Retinal pigment epithelial cell (primary cell): ENCODE measurements around the gene GFAP.

ENCODE experiments used
- DNase-seq: peaks from one replicate; pipeline ENCODE4 v3.0.0-alpha.2; 2010; ENCODE audit warnings: low read depth
- H3K4me3 ChIP-seq: 2 replicates; pipeline ENCODE4 v1.5.1; 2011; ENCODE audit warnings: mild to moderate bottlenecking, low read length, control low read depth, moderate library complexity
- TF ChIP-seq, protein P1 (sequence below): conservative IDR thresholded peaks from 2 replicates; pipeline ENCODE4 v1.5.1; 2011; ENCODE audit warnings: low read depth, low read length, control low read depth, inconsistent platforms

Gene GFAP

DNA sequence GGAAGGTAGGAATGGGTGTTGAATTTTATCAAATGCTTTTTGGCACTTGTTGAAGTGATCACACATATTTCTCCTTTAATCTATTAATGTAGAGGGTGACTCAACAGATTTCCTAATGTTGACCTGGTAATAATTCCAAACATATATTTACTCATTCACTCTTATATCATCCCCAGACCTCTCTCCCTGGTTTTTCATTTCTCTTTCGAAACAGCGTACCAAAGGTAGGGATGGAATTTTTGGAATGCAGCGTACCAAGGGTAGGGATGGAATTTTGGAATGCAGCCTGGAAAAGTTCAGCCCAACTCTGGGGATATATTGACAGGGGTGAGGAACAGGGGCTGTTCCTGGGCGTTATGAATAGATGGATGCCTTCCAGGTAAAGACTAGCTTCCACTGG is 25.0 kb upstream of the GFAP start:
- H3K4me3 ChIP-seq = peak overlapping the region; percentile 7
- TF ChIP-seq, protein P1, sequence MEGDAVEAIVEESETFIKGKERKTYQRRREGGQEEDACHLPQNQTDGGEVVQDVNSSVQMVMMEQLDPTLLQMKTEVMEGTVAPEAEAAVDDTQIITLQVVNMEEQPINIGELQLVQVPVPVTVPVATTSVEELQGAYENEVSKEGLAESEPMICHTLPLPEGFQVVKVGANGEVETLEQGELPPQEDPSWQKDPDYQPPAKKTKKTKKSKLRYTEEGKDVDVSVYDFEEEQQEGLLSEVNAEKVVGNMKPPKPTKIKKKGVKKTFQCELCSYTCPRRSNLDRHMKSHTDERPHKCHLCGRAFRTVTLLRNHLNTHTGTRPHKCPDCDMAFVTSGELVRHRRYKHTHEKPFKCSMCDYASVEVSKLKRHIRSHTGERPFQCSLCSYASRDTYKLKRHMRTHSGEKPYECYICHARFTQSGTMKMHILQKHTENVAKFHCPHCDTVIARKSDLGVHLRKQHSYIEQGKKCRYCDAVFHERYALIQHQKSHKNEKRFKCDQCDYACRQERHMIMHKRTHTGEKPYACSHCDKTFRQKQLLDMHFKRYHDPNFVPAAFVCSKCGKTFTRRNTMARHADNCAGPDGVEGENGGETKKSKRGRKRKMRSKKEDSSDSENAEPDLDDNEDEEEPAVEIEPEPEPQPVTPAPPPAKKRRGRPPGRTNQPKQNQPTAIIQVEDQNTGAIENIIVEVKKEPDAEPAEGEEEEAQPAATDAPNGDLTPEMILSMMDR = no peak
- DNase-seq = no peak

DNA sequence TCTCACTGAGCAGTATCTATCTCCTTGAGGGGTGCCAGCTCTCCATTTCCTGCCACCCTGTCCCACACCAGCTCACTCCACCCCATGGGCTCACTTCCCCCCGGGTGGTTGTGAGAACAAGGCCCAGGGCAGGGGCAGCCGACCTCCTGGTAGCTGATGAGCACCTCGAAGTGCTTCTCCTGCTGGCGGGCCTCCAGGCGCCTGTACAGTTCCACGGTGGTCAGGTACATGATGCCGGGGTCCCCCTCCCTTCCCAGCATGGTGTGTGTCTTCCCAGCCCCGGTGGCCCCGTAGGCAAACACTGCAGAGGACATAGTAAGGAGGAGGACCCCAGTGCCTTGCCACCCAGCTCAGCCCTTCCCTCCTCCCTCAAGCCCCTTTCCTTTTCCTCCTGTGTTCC is 19.8 kb upstream of the GFAP start:
- TF ChIP-seq, protein P1 = no peak
- no peak for DNase-seq
- H3K4me3 ChIP-seq = no peak overlapping the region

DNA sequence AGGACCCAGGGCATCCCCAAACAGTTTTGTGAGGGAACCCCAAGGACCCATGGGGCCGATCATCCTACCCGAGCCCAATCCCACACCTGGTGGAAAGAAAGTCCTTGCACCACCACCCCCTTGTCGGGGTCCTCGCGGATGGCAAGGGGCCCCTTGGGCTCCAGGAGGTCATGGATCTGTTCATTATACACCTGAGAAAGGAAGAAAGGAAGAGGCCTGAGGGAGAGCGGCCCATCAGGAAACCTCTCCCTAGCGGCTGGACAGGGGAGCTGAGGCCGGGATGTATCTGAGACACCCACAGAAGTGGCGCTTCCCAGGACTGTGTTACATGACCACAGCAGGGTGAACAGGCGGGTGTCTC is 19.4 kb upstream of the GFAP start:
- no peak for DNase-seq
- H3K4me3 ChIP-seq = no peak overlapping the region

DNA sequence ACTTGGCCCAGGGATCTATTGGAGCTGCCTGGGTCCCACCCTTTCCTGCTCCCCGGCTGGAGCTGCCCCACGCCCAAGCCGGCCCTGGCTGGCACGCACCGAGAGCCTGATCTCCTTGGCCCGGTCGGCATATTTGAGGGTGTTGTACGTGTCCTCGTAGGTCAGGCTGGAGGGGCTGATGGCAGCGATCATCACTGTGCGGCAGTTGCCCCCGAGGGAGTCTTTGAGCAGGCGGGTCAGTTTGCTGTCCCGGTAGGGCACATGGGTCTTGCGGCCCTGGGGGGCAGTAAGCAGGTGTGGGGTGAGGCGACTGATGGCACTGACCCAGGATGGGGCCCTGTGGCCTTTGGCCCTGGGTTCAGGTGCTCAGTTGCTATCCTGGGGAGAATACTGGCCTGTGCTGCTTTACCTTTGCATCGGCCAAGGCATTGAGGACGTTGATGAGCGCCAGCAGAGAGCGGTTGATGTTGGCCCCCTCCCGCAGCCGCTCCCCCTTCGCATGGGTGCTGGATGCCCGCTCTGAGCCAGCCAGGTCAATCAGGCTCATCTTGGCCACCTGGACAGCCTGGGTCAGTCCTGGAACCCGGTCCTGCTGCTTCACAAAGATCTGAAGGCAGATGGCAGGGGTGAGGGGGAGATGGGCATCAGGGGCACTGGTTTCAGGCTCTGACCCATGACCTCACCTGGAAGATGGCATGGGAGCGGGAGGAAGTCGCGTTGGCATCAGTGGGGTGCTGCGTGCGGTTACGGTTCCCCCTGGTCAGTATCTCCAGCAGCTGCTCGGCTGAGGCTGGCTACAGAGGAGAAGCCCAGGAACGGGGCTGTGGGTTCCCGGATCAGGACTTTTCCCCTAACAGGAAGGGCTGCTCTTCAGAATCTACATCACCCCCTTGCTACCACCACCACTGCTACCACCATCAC is 18.8 kb upstream of the GFAP start:
- no peak for DNase-seq
- TF ChIP-seq, protein P1 = no peak
- H3K4me3 ChIP-seq = no peak overlapping the region

More for the DNA sequence above, 19.4 kb upstream of the GFAP start:
- TF ChIP-seq, protein P1 = no peak

DNA sequence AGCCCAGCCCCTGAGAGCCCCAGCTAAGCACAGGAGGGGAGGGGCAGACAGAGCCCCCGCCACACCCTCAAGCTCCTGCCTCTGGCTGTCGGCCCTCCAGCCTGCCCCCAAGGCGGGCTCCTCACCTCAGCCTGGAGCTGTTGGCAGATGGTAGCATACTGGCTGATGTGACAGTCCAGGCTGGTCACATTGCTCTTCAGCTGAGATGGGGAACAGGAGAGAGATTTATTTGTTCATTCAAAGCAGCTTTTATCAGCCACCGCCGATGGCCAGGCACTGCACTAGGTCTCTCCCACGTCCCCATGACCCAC is 17.4 kb upstream of the GFAP start:
- H3K4me3 ChIP-seq = no peak overlapping the region
- TF ChIP-seq, protein P1 = no peak

DNA sequence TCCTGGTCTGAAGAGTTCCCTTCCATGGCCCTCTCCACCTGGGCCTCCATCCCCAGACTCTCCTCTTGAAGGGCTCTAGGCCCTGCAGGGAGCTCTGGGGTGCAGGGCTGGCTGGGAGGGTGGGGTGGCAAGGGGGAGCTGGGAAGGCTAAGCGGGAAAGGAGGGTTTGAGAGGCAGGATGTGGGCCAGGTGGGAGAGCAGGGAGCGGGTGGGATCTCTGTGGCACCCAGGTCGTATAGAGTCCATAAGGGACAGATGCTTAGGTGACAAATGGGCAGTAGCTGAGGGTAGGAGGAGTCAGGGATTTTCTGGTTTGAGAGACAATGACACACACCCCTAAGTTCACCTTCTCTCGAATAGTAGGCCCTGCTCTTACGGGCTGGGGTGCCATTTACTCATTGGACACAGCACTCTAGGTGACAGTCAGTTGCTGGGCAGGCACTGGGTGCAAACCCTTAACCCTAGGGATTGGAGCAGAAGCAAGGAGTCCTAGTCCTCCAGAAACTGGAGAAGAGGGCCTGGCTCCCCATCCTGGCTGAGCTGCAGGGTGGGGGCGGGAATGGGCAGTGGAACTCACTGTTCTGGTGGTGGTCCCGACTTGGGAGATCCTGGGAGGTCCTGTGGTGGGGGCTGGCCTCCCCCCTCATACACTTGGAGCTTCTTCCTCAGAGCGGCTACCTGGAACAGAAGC is 16.9 kb upstream of the GFAP start:
- DNase-seq = no peak
- TF ChIP-seq, protein P1 = no peak
- no peak overlapping the region for H3K4me3 ChIP-seq

More for the DNA sequence above, 17.4 kb upstream of the GFAP start:
- no peak for DNase-seq

DNA sequence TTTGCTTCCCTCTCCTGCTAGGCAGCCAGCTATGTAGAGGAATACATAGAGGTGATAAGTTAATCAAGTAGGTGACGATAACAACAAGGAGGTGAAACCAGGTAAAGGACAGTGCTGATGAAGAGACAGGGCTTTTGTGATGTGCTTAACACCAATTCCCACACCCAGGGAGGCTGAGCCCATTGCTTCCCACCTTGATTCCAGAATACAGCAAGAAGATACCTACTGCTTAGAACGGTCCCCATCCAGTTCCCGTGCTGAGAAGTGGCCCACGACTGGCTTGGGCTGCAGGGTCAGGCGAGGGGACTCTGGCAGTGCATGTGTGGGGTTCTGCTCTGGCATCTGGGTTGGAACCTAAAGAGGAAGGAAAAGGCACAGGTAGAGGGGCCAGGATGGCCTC is 16.1 kb upstream of the GFAP start:
- TF ChIP-seq, protein P1 = no peak

More for the DNA sequence above, 16.1 kb upstream of the GFAP start:
- no peak overlapping the region for H3K4me3 ChIP-seq
- no peak for DNase-seq
